Smooth muscle cell (in vitro differentiated cells): Measurements from ENCODE around the gene SLC9A2. TPM values are rescaled to one million over a fixed set of nuclear protein-coding genes. Genes with fewer than 3 reads are reported as not detected.

Experiments used
- DNase-seq: peaks from one replicate; lab custom pipeline; 2025; ENCODE audit not compliant: unreplicated experiment; lab: John Stamatoyannopoulos, UW
- H2AFZ ChIP-seq: fragments of 200-600 bp; sonication (generic); 2 replicates; pipeline ENCODE4 v1.6.0; 2016; ENCODE audit warnings: antibody characterized with exemption, low read depth, mild to moderate bottlenecking
- H3F3A ChIP-seq: fragments of 200-600 bp; sonication (generic); 2 replicates; pipeline ENCODE4 v1.6.0; 2017; ENCODE audit warnings: antibody characterized with exemption, low read depth
- H3K27ac ChIP-seq: fragments of 200-600 bp; sonication (generic); 2 replicates; pipeline ENCODE4 v1.5.1; 2016; ENCODE audit warnings: low read depth, mild to moderate bottlenecking
- H3K27me3 ChIP-seq: fragments of 200-600 bp; sonication (generic); 2 replicates; pipeline ENCODE4 v1.6.1; 2016; ENCODE audit warnings: low read depth, mild to moderate bottlenecking
- H3K36me3 ChIP-seq: fragments of 200-600 bp; sonication (generic); 2 replicates; pipeline ENCODE4 v1.5.1; 2016; ENCODE audit warnings: low read depth
- H3K4me1 ChIP-seq: fragments of 200-600 bp; sonication (generic); 2 replicates; pipeline ENCODE4 v1.5.1; 2016; ENCODE audit warnings: low read depth
- H3K4me2 ChIP-seq: fragments of 200-600 bp; sonication (generic); 2 replicates; pipeline ENCODE4 v1.6.0; 2016; ENCODE audit warnings: mild to moderate bottlenecking
- H3K4me3 ChIP-seq: fragments of 200-600 bp; sonication (generic); 2 replicates; pipeline ENCODE4 v1.5.1; 2016; ENCODE audit warnings: mild to moderate bottlenecking
- H3K79me2 ChIP-seq: fragments of 200-600 bp; sonication (generic); 2 replicates; pipeline ENCODE4 v1.6.0; 2016; ENCODE audit warnings: low read depth, mild to moderate bottlenecking
- H3K9ac ChIP-seq: fragments of 200-600 bp; sonication (generic); 2 replicates; pipeline ENCODE4 v1.6.0; 2016; ENCODE audit warnings: low read depth
- H3K9me3 ChIP-seq: fragments of 200-600 bp; sonication (generic); replicated peaks from 2 replicates; pipeline ENCODE4 v1.5.1; 2016; ENCODE audit warnings: low read depth
- H4K20me1 ChIP-seq: fragments of 200-600 bp; sonication (generic); 2 replicates; pipeline ENCODE4 v1.6.0; 2016; ENCODE audit warnings: low read depth
- CTCF ChIP-seq: fragments of 200-600 bp; sonication (generic); IDR thresholded peaks from 2 replicates; pipeline ENCODE4 v1.5.1; 2017; ENCODE audit warnings: borderline replicate concordance, mild to moderate bottlenecking, antibody characterized with exemption; ENCODE audit not compliant: insufficient read depth, poor library complexity, severe bottlenecking
- WGBS: methylation state at CpG from one replicate; pipeline ENCODE4 v1.1.7; 2016; ENCODE audit warnings: low lambda C conversion rate; 5-methylcytosine and 5-hydroxymethylcytosine counted together
- polyA plus RNA-seq: library from polyadenylated mRNA; unstranded; fragments of >200 nt; fragmentation: Nextera tagmentation; extraction: Ambion mirVana; gene quantifications from 2 replicates; pipeline ENCODE4 v1.2.1, GENCODE V29; 2016
- total RNA-seq: library from RNA; depleted of rRNA; stranded (reverse); fragments of >200 nt; gene quantifications from 2 replicates; pipeline ENCODE4 v1.2.3, GENCODE V29; 2014

Gene SLC9A2
- total and polyA plus RNA-seq, 2 experiments from 2014 or later = not detected

GRCh38 chr2:102594445-102595016, 24.8 kb upstream of the SLC9A2 start:
- Histone ChIP-seq H3K9ac (no peak overlapping the region), H2AFZ (no peak overlapping the region), H3K27ac (no peak overlapping the region), H3K4me3 (no peak overlapping the region), H3K36me3 (no peaks in the 10 kb centered on the region), H3K27me3 (peaks cover 3% of the 10 kb centered on the region), H4K20me1 (no peaks in the 10 kb centered on the region), H3K79me2 (no peaks in the 10 kb centered on the region), H3F3A (no peaks in the 10 kb centered on the region), H3K4me2 (no peak overlapping the region), H3K4me1 (no peaks in the 10 kb centered on the region), H3K9me3 (no peaks in the 10 kb centered on the region)
- 80% methylated on average over 6 of the region's 6 CpGs for WGBS
- no peak for TF ChIP-seq CTCF
- no peak for DNase-seq

- no peaks in the 10 kb centered on the region for H3F3A ChIP-seq
- H3K36me3 ChIP-seq = no peaks in the 10 kb centered on the region
- H3K79me2 ChIP-seq = no peaks in the 10 kb centered on the region
- no peak for TF ChIP-seq CTCF
- H3K27me3 ChIP-seq = peaks cover 3% of the 10 kb centered on the region
- H4K20me1 ChIP-seq = no peaks in the 10 kb centered on the region
- H3K4me3 ChIP-seq = no peak overlapping the region
- H3K9ac ChIP-seq = no peak overlapping the region
- 59% methylated on average over 9 of the region's 9 CpGs for WGBS
- H3K27ac ChIP-seq = no peak overlapping the region
- no peak overlapping the region for H3K4me2 ChIP-seq
- DNase-seq = no peak
- no peaks in the 10 kb centered on the region for H3K4me1 ChIP-seq
- H3K9me3 ChIP-seq = no peaks in the 10 kb centered on the region
- no peak overlapping the region for H2AFZ ChIP-seq
Measured at GRCh38 chr2:102597788-102598187, 21.6 kb upstream of the SLC9A2 start.

GRCh38 chr2:102599486-102599885, 19.9 kb upstream of the SLC9A2 start:
- H3K36me3 ChIP-seq = no peaks in the 10 kb centered on the region

More at GRCh38 chr2:102599486-102599885, 19.9 kb upstream of the SLC9A2 start:
- no peaks in the 10 kb centered on the region for H3K79me2 ChIP-seq
- H3K27me3 ChIP-seq = peaks cover 3% of the 10 kb centered on the region
- 73% methylated on average over 6 of the region's 6 CpGs for WGBS
- no peaks in the 10 kb centered on the region for H4K20me1 ChIP-seq
- H3K4me1 ChIP-seq = no peaks in the 10 kb centered on the region
- no peak for TF ChIP-seq CTCF
- no peak overlapping the region for H3K9ac ChIP-seq
- no peak for DNase-seq
- H3K4me2 ChIP-seq = no peak overlapping the region
- H2AFZ ChIP-seq = no peak overlapping the region
- no peak overlapping the region for H3K4me3 ChIP-seq
- no peak overlapping the region for H3K27ac ChIP-seq
- no peaks in the 10 kb centered on the region for H3K9me3 ChIP-seq
- no peaks in the 10 kb centered on the region for H3F3A ChIP-seq
